UCSD-AML1 (cell line): ENCODE measurements around the gene PCSK6.
"Not testable (repeated sequence)": the region's sequence is repeated elsewhere in the genome, so short reads cannot be mapped to it uniquely, and the experiment has no call there.

Experiments used
- DNase-seq: peaks from one replicate; lab custom pipeline; 2025; ENCODE audit not compliant: unreplicated experiment; lab: John Stamatoyannopoulos, UW

The PCSK6 gene

GRCh38 chr15:101406036-101406435 is 83.5 kb downstream of the PCSK6 start:
- no peak for DNase-seq

DNA sequence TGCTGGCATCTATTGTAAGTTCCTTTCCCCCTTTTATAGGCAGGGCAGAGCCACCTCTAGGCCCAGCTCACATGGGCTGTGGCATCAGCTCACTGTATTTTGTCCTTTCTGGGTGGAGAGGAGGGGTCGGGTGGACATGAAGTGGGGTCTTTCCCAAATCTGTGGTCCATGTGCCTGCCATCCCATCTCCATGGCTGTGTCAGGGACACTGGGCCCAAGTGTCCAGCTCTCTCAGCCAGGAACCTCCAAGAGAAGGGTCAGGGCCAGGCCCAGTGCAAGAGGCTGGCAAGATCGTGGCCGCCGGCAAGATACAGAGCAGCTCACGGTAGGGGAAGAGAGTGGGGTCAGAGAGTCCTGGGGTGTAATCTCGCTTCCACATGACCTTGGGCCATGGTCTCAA is 85.3 kb downstream of the PCSK6 start:
- DNase-seq: no peak

DNA sequence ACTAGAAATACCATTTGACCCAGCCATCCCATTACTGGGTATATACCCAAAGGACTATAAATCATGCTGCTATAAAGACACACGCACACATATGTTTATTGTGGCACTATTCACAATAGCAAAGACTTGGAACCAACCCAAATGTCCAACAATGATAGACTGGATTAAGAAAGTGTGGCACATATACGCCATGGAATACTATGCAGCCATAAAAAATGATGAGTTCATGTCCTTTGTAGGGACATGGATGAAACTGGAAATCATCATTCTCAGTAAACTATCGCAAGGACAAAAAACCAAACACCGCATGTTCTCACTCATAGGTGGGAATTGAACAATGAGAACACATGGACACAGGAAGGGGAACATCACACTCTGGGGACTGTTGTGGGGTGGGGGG is 86.6 kb downstream of the PCSK6 start:
- not testable (repeated sequence) for DNase-seq

GRCh38 chr15:101401286-101401685 is 88.2 kb downstream of the PCSK6 start:
- DNase-seq: no peak

DNA sequence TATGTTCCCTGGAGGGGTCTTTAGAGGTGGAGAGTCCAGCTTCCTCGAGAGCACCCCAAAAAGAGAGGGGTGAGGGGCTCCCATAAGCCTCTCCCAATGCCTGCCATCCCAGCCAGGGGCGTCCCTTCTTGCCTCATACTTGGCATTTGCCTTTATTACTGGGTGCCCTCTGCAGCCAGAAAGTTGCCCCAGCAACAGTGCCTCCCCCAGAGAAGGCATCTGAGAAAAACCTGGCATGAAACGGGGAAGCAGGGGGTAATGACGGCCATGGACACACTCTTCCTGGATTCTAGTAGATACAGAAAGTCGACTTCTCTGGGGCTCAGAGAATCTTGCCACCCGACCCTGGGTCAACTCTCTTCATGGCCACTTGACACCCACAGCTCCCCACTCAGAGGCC is 90.1 kb downstream of the PCSK6 start:
- no peak for DNase-seq

GRCh38 chr15:101398247-101398646 is 91.3 kb downstream of the PCSK6 start:
- DNase-seq: no peak

DNA sequence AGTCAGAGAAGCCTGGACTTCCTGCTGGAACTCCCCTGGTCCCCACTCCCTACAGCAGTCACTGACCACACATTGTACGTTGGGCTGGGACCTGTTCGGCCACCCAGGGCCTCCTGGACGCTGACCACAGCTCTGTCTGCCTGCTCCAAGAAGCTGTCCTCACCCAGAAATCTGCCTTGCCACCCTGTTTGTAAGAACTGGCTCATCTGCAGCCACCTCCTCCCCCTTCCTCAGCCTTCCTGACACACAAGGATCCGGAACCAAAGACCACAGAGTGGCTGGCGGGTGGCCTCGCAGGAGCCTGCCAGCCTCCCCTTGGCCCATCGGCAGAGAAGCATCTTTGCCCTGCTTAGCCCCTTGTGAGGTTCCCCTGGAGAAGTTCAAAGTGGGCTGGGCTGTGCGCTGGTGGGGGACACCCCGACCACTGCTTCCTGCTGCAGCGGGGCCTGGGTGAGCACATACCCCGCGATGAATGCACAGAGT is 91.9 kb downstream of the PCSK6 start:
- DNase-seq: peak; percentile 60

DNA sequence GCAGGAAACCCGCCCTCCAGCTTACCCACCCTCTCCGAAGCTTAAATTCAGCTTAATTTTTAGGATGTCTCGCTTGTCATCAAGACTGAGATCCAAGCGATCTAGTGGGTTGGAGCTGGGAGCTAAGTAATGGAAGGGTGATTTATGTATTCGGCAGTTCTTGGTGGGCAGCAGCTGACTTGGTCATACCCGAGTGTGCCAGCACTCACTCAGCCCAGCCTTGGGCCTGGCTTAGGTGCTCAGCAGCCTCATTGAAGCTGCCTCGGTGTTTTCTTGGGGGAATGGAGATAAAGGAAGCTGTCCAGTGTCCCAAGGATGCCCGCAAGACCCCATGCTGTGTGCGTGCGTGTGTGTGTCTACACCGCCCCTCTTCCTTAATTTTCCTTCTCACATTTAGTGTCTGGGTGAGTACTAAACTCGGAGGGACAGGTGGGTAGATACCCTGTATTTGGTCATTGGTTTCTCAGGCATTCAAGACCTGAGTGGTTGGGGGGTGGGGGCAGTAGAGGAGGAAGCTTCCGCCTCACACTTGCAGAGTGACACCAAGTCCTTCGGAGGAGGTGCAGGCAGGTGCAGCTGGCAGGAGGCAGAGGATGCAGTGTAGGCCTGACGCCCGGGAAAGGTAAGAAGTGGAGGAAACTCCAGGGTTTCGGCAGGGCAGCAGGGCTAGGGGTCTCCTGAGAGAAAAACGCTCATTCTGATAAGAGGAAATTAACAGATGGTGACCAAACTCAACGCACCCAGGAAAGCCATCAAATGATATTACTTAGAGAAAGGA is 92.8 kb downstream of the PCSK6 start:
- DNase-seq: no peak

- no peak for DNase-seq
These were observed 94.9 kb downstream of the PCSK6 start for GRCh38 chr15:101394654-101395053.

- DNase-seq: no peak
These were observed 95.4 kb downstream of the PCSK6 start for GRCh38 chr15:101394056-101394630.

GRCh38 chr15:101393172-101393571 is 96.3 kb downstream of the PCSK6 start:
- DNase-seq: no peak

GRCh38 chr15:101391981-101392640 is 97.4 kb downstream of the PCSK6 start:
- no peak for DNase-seq

- DNase-seq: no peak
These were observed 98.1 kb downstream of the PCSK6 start for GRCh38 chr15:101391431-101391830.

GRCh38 chr15:101390462-101390861 is 99.0 kb downstream of the PCSK6 start:
- no peak for DNase-seq

DNA sequence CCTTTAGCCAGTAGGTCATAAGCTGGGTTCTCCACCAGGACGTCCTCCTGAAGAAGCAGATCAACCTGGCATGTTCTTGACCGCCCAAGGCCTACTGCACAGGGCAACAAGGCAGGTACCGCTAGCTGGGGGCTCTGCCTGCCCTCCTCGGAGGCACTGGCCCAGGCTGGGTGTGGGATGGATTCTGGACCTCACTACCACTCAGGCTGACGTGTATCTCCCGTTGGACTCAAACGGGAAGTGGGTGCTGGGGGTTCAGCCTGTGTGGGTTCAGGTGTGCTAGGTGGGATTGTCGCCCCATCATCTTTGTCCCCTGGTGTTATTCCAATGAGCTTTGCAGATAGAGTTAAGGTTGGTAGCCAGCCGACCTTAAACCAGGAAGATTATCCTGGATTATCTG is 99.4 kb downstream of the PCSK6 start:
- no peak for DNase-seq

DNA sequence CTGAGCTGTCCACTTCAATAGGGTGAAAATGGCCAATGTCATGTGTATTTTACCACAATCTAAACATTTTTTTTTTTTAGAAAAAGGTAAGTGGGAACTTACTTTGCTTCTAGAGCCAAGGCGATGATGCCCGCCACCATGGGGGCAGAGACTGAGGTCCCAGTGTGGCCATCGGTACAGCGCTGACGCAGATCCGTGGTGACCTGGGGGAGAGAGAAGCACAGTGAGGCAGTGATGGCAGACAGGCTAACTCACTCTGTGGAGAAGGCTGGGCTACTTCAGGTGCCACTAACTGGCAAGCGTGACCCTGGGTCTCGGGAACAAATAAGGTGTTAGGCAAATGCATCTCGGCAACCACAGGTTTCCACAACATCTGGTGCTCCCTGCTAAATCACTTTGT is 100.1 kb downstream of the PCSK6 start:
- DNase-seq: no peak

- DNase-seq: no peak
These were observed 101.5 kb downstream of the PCSK6 start for GRCh38 chr15:101388046-101388445.

DNA sequence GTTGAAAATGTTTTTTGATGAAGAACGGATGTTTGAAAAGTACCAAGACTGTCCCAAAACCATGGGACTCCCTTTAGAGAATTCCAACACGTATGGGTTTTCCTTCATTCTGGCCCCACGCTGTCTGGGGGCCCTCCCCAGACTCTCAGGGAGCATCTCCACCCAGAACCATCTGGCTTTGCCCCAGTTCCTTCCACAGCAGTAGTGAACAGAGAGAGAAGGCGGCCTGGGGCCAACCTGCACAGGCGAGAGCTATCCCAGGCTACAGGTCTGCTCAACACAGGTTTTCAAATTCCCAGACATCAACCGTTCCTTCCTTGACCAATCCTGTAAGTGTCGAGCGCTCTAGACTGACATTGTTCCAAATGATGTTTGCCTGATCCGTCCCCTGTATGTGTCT is 101.9 kb downstream of the PCSK6 start:
- no peak for DNase-seq

GRCh38 chr15:101386967-101387366 is 102.5 kb downstream of the PCSK6 start:
- DNase-seq: no peak

GRCh38 chr15:101386006-101386405 is 103.5 kb downstream of the PCSK6 start:
- no peak for DNase-seq

DNA sequence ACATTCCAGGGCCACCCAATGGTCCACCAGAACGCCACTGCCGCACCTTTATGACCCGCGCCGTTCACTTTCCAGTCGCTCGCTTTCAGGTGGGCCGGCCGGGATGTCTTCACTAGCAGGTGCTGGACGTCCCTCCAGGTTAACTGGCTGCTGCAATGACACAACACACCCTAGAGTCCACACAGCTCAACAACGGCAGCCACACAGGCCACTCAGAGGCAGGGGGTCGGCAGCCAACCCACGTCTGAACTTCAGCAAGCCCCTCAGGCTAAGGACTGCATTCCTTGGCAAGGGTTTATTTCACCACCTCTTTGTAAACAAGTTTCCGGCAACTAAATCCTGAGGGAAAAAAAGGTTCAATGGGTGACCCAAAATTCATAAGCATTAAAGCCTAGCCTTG is 105.2 kb downstream of the PCSK6 start:
- DNase-seq: no peak

DNA sequence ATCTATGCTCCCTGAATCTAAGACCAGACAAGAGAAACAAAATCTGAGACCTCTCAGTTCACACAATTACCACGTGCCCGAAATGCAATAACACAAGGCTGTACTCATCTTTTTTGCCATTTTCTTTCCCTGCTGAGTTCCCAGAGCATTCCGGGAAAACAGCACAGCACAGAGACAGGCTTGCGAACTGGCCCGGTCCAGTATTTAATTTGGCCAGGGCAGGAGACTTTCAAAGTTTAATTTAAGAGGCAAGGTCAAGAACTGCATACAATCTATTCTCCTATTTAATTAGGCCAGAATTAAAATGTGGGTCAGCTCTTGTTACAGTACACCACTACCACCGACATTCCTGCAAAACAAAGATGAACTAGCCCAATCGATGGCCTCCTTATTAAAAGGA is 107.0 kb downstream of the PCSK6 start:
- DNase-seq: no peak
